Neuron (in vitro differentiated cells): ENCODE results near the gene PRDM11.
"Not testable (repeated sequence)": the region's sequence is repeated elsewhere in the genome, so short reads cannot be mapped to it uniquely, and the experiment has no call there.

Experiments used
- H2AFZ ChIP-seq: one replicate; pipeline ENCODE4 v1.6.1; 2013; ENCODE audit warnings: low read depth, mild to moderate bottlenecking, inconsistent platforms, low read length, moderate library complexity
- H3K27me3 ChIP-seq: one replicate; pipeline ENCODE4 v1.6.1; 2013; ENCODE audit warnings: low read length; ENCODE audit not compliant: insufficient read depth
- H3K36me3 ChIP-seq: one replicate; pipeline ENCODE4 v1.6.1; 2013; ENCODE audit warnings: low read length; ENCODE audit not compliant: insufficient read depth
- H3K4me1 ChIP-seq: one replicate; pipeline ENCODE4 v1.6.1; 2013; ENCODE audit warnings: low read length; ENCODE audit not compliant: insufficient read depth
- H3K4me3 ChIP-seq: 2 replicates; pipeline ENCODE4 v1.5.1; 2013; ENCODE audit warnings: mild to moderate bottlenecking, low read length, moderate library complexity
- H3K9me3 ChIP-seq: one replicate; pipeline ENCODE4 v1.6.1; 2013; ENCODE audit warnings: low read length

The PRDM11 gene

GRCh38 chr11:45233121-45233803, 86.8 kb downstream of the PRDM11 start:
- H2AFZ ChIP-seq = no peak overlapping the region
- H3K4me3 ChIP-seq = no peak overlapping the region
- peaks cover 3% of the 10 kb centered on the region for H3K36me3 ChIP-seq

GRCh38 chr11:45233804-45234170, 87.3 kb downstream of the PRDM11 start:
- Histone ChIP-seq H3K36me3 (no peaks in the 10 kb centered on the region), H3K9me3 (no peaks in the 10 kb centered on the region), H3K27me3 (no peaks in the 10 kb centered on the region), H3K4me1 (no peaks in the 10 kb centered on the region), H2AFZ (no peak overlapping the region), H3K4me3 (no peak overlapping the region)

More at GRCh38 chr11:45233121-45233803, 86.8 kb downstream of the PRDM11 start:
- Histone ChIP-seq H3K4me1 (no peaks in the 10 kb centered on the region), H3K9me3 (no peaks in the 10 kb centered on the region), H3K27me3 (no peaks in the 10 kb centered on the region)

- Histone ChIP-seq H3K9me3 (peaks cover under 1% of the 10 kb centered on the region), H3K4me1 (no peaks in the 10 kb centered on the region), H2AFZ (no peak overlapping the region)
Observed at GRCh38 chr11:45234306-45235006, 88.0 kb downstream of the PRDM11 start.

GRCh38 chr11:45237711-45238315, 91.4 kb downstream of the PRDM11 start:
- Histone ChIP-seq H3K9me3 (peaks cover 2% of the 10 kb centered on the region), H3K27me3 (no peaks in the 10 kb centered on the region), H3K4me3 (no peak overlapping the region), H2AFZ (no peak overlapping the region), H3K4me1 (no peaks in the 10 kb centered on the region), H3K36me3 (no peaks in the 10 kb centered on the region)

More at GRCh38 chr11:45234306-45235006, 88.0 kb downstream of the PRDM11 start:
- no peaks in the 10 kb centered on the region for H3K27me3 ChIP-seq
- no peak overlapping the region for H3K4me3 ChIP-seq
- H3K36me3 ChIP-seq = no peaks in the 10 kb centered on the region

- H3K4me1 ChIP-seq = no peaks in the 10 kb centered on the region
- H2AFZ ChIP-seq = no peak overlapping the region
- no peaks in the 10 kb centered on the region for H3K36me3 ChIP-seq
- H3K4me3 ChIP-seq = no peak overlapping the region
- H3K27me3 ChIP-seq = no peaks in the 10 kb centered on the region
- H3K9me3 ChIP-seq = peaks cover 2% of the 10 kb centered on the region
Observed at GRCh38 chr11:45238724-45239123, 92.3 kb downstream of the PRDM11 start.

GRCh38 chr11:45239733-45240132, 93.3 kb downstream of the PRDM11 start:
- Histone ChIP-seq H3K4me1 (no peaks in the 10 kb centered on the region), H3K27me3 (no peaks in the 10 kb centered on the region), H2AFZ (no peak overlapping the region), H3K36me3 (no peaks in the 10 kb centered on the region), H3K9me3 (peaks cover 2% of the 10 kb centered on the region), H3K4me3 (no peak overlapping the region)

GRCh38 chr11:45243967-45244366, 97.5 kb downstream of the PRDM11 start:
- peaks cover 14% of the 10 kb centered on the region for H3K27me3 ChIP-seq
- no peaks in the 10 kb centered on the region for H3K36me3 ChIP-seq
- no peak overlapping the region for H3K4me3 ChIP-seq
- no peaks in the 10 kb centered on the region for H3K4me1 ChIP-seq
- no peak overlapping the region for H2AFZ ChIP-seq
- H3K9me3 ChIP-seq = peaks cover 2% of the 10 kb centered on the region

GRCh38 chr11:45245218-45246045, 99.0 kb downstream of the PRDM11 start:
- Histone ChIP-seq H3K4me1 (no peaks in the 10 kb centered on the region), H3K27me3 (peaks cover 14% of the 10 kb centered on the region), H2AFZ (no peak overlapping the region), H3K9me3 (no peaks in the 10 kb centered on the region), H3K4me3 (no peak overlapping the region), H3K36me3 (no peaks in the 10 kb centered on the region)

- Histone ChIP-seq H3K27me3 (peaks cover 14% of the 10 kb centered on the region), H3K4me1 (no peaks in the 10 kb centered on the region), H3K4me3 (no peak overlapping the region), H3K36me3 (no peaks in the 10 kb centered on the region), H2AFZ (no peak overlapping the region), H3K9me3 (no peaks in the 10 kb centered on the region)
Observed at GRCh38 chr11:45246241-45246640, 99.8 kb downstream of the PRDM11 start.

- H3K27me3 ChIP-seq = peaks cover 18% of the 10 kb centered on the region
- H3K9me3 ChIP-seq = no peaks in the 10 kb centered on the region
- no peaks in the 10 kb centered on the region for H3K36me3 ChIP-seq
Observed at GRCh38 chr11:45247433-45247832, 101.0 kb downstream of the PRDM11 start.

GRCh38 chr11:45248501-45249011, 102.1 kb downstream of the PRDM11 start:
- Histone ChIP-seq H2AFZ (no peak overlapping the region), H3K36me3 (no peaks in the 10 kb centered on the region), H3K27me3 (peaks cover 22% of the 10 kb centered on the region), H3K4me3 (no peak overlapping the region), H3K4me1 (no peaks in the 10 kb centered on the region), H3K9me3 (no peaks in the 10 kb centered on the region)

More at GRCh38 chr11:45247433-45247832, 101.0 kb downstream of the PRDM11 start:
- Histone ChIP-seq H3K4me3 (no peak overlapping the region), H2AFZ (no peak overlapping the region), H3K4me1 (no peaks in the 10 kb centered on the region)

- H3K27me3 ChIP-seq = peaks cover 25% of the 10 kb centered on the region
- H3K9me3 ChIP-seq, H3K36me3 ChIP-seq, H2AFZ ChIP-seq, H3K4me1 ChIP-seq, H3K4me3 ChIP-seq: not testable (repeated sequence)
Observed at GRCh38 chr11:45249372-45249771, 102.9 kb downstream of the PRDM11 start.
